ENCODE data around the gene BMP10.

- TF ChIP-seq CTCF (IDR thresholded peaks at IDR 0.05) (no peak), POLR2A (IDR thresholded peaks at IDR 0.05) (no peak)
Measured at GRCh38 chr2:68834737-68835376, 36.3 kb downstream of the BMP10 start.
